HG02981 (cell line): ENCODE measurements around the gene MAP1LC3B2.
"Not testable (repeated sequence)": the region's sequence is repeated elsewhere in the genome, so short reads cannot be mapped to it uniquely, and the experiment has no call there.

ENCODE experiments used
- ATAC-seq: cut with Tn5 transposase; IDR thresholded peaks from one replicate; pipeline ENCODE4 v1.9.1; 2021; ENCODE audit warnings: mild to moderate bottlenecking, moderate library complexity; ENCODE audit not compliant: unreplicated experiment

The MAP1LC3B2 gene

GRCh38 chr12:116556964-116557698 is 2.0 kb upstream of the MAP1LC3B2 start:
- no peak for ATAC-seq

GRCh38 chr12:116558280-116559161 is 660 bp upstream of the MAP1LC3B2 start:
- no peak for ATAC-seq

GRCh38 chr12:116561181-116561821 is 2.1 kb downstream of the MAP1LC3B2 start:
- ATAC-seq = no peak

- no peak for ATAC-seq
These were observed 2.9 kb downstream of the MAP1LC3B2 start for GRCh38 chr12:116562090-116562489.

GRCh38 chr12:116563262-116563661 is 4.1 kb downstream of the MAP1LC3B2 start:
- ATAC-seq = no peak

GRCh38 chr12:116564080-116564479 is 4.9 kb downstream of the MAP1LC3B2 start:
- no peak for ATAC-seq

- ATAC-seq = not testable (repeated sequence)
These were observed 6.0 kb downstream of the MAP1LC3B2 start for GRCh38 chr12:116565221-116565620.

GRCh38 chr12:116565963-116566362 is 6.8 kb downstream of the MAP1LC3B2 start:
- ATAC-seq = no peak

- ATAC-seq = no peak
These were observed 9.0 kb downstream of the MAP1LC3B2 start for GRCh38 chr12:116568203-116568602.

GRCh38 chr12:116571089-116571488 is 11.9 kb downstream of the MAP1LC3B2 start:
- ATAC-seq = no peak

- no peak for ATAC-seq
These were observed 14.6 kb downstream of the MAP1LC3B2 start for GRCh38 chr12:116573776-116574175.

- not testable (repeated sequence) for ATAC-seq
These were observed 16.6 kb downstream of the MAP1LC3B2 start for GRCh38 chr12:116575754-116576153.

- no peak for ATAC-seq
These were observed 18.0 kb downstream of the MAP1LC3B2 start for GRCh38 chr12:116577154-116577561.

- ATAC-seq = no peak
These were observed 18.9 kb downstream of the MAP1LC3B2 start for GRCh38 chr12:116578051-116578450.

- ATAC-seq = no peak
These were observed 23.4 kb downstream of the MAP1LC3B2 start for GRCh38 chr12:116582610-116583009.

- no peak for ATAC-seq
These were observed 24.0 kb downstream of the MAP1LC3B2 start for GRCh38 chr12:116583129-116583694.

GRCh38 chr12:116587270-116587669 is 28.1 kb downstream of the MAP1LC3B2 start:
- no peak for ATAC-seq

GRCh38 chr12:116588390-116589028 is 29.3 kb downstream of the MAP1LC3B2 start:
- no peak for ATAC-seq

- ATAC-seq = no peak
These were observed 30.4 kb downstream of the MAP1LC3B2 start for GRCh38 chr12:116589581-116589980.

GRCh38 chr12:116590561-116590960 is 31.4 kb downstream of the MAP1LC3B2 start:
- ATAC-seq = no peak
